CD4-positive, alpha-beta T cell (primary cell): Measurements from ENCODE around the gene ADGRD1. TPM values are rescaled to one million over a fixed set of nuclear protein-coding genes. Genes with fewer than 3 reads are reported as not detected.

Source experiments
- ATAC-seq: fragments of 200-7000 bp; cut with Tn5 transposase; one replicate; pipeline ENCODE4 v1.10.0; 2022; ENCODE audit warnings: mild to moderate bottlenecking; ENCODE audit not compliant: poor library complexity
- CTCF ChIA-PET: fragments of 350-600 bp; sonication (Branson Sonifier 250); formaldehyde crosslinking; loops from one replicate; lab custom pipeline; 2021; ENCODE audit warnings: antibody characterized with exemption, inconsistent platforms; lab: Charles Lee
- POLR2A ChIA-PET: fragments of 350-600 bp; sonication (Branson Sonifier 250); formaldehyde crosslinking; loops from one replicate; lab custom pipeline; 2021; ENCODE audit warnings: antibody characterized with exemption, inconsistent platforms; lab: Charles Lee
- DNase-seq, 14 experiments: peaks; one replicate each; pipeline ENCODE4 v3.0.0-alpha.2; 2013 to 2020; ENCODE audit warnings: mixed read lengths in 2 of 14
- H3K27ac ChIP-seq, 2 donors: one replicate each; pipeline versions ENCODE4 v1.5.1 to v1.7.0; 2013; ENCODE audit warnings: low read length in 2 of 2, low read depth in 1 of 2, mild to moderate bottlenecking in 1 of 2
- H3K27me3 ChIP-seq, 2 experiments: 1 replicate in 1 of 2; 2 replicates in 1 of 2; pipeline versions ENCODE4 v1.6.1 to v1.7.0; 2013; ENCODE audit warnings: low read length in 2 of 2, control low read depth in 1 of 2, mild to moderate bottlenecking in 1 of 2, moderate library complexity in 1 of 2; ENCODE audit not compliant: insufficient read depth in 2 of 2, control insufficient read depth in 1 of 2
- H3K36me3 ChIP-seq: one replicate; pipeline ENCODE4 v1.6.1; 2013; ENCODE audit warnings: low read length, control low read depth; ENCODE audit not compliant: insufficient read depth
- H3K4me1 ChIP-seq: one replicate; pipeline ENCODE4 v1.6.1; 2013; ENCODE audit warnings: low read length, control low read depth; ENCODE audit not compliant: insufficient read depth
- H3K4me3 ChIP-seq: one replicate; pipeline ENCODE4 v1.5.1; 2013; ENCODE audit warnings: mild to moderate bottlenecking, low read length, moderate library complexity
- H3K9me3 ChIP-seq, 2 experiments: 1 replicate in 1 of 2; 2 replicates in 1 of 2; pipeline versions ENCODE4 v1.6.1 to v1.7.0; 2013; ENCODE audit warnings: low read length in 2 of 2, mild to moderate bottlenecking in 2 of 2, control low read depth in 1 of 2, moderate library complexity in 1 of 2; ENCODE audit not compliant: control insufficient read depth in 1 of 2, insufficient read depth in 1 of 2
- H3K27ac Mint-ChIP-seq: one replicate; pipeline ENCODE4 v1.8.0; 2020; ENCODE audit warnings: mixed read lengths
- H3K27me3 Mint-ChIP-seq: one replicate; pipeline ENCODE4 v1.8.0; 2021; ENCODE audit warnings: mixed read lengths
- H3K36me3 Mint-ChIP-seq: one replicate; pipeline ENCODE4 v1.8.0; 2021; ENCODE audit warnings: low read depth, mixed read lengths
- H3K4me1 Mint-ChIP-seq: one replicate; pipeline ENCODE4 v1.8.0; 2021; ENCODE audit warnings: low read depth, mixed read lengths
- H3K4me3 Mint-ChIP-seq: one replicate; pipeline ENCODE4 v1.8.0; 2020; ENCODE audit warnings: mild to moderate bottlenecking, mixed read lengths
- H3K9me3 Mint-ChIP-seq: one replicate; pipeline ENCODE4 v1.8.0; 2020; ENCODE audit warnings: mixed read lengths
- CTCF ChIP-seq: fragments of 200-600 bp; IDR thresholded peaks from one replicate; pipeline ENCODE4 v1.8.0; 2022; ENCODE audit warnings: antibody characterized with exemption, mild to moderate bottlenecking
- intact Hi-C, 2 experiments: fragments of 100-400 bp; cut with DNase I in 1 of 2; cut with micrococcal nuclease in 1 of 2; formaldehyde crosslinking; loops; one replicate each; pipeline versions ENCODE4 v1.15.1 to v1.9.0; 2023 to 2025; cut with DNase I, micrococcal nuclease
- total RNA-seq, 174 experiments: library from RNA in 2 of 174; stranded (reverse) in 2 of 174; gene quantifications; one replicate each; pipeline ENCODE4 v1.2.3 and lab custom pipeline; 2021 to 2026

The ADGRD1 gene
- total RNA-seq, 2 experiments from 2014 or later: 0.22 TPM; not detected in 1

- no peaks in the 10 kb centered on the region for H3K36me3 Mint-ChIP-seq
- no peak for TF ChIP-seq CTCF
- Histone ChIP-seq H3K9me3 (peaks cover 0 to 17% of the 10 kb centered on the region in 2 experiments), H3K4me1 (no peaks in the 10 kb centered on the region), H3K4me3 (no peak overlapping the region), H3K27me3 (no peaks in the 10 kb centered on the region), H3K27ac (no peak overlapping the region), H3K36me3 (no peaks in the 10 kb centered on the region)
- ATAC-seq (no peak), DNase-seq (no peak)
- intact Hi-C loops: no loop called here
- POLR2A ChIA-PET: no interaction called here
- no peaks in the 10 kb centered on the region for H3K4me1 Mint-ChIP-seq
- CTCF ChIA-PET: no interaction called here
- H3K4me3 Mint-ChIP-seq: no peak overlapping the region
- H3K9me3 Mint-ChIP-seq: no peaks in the 10 kb centered on the region
- H3K27ac Mint-ChIP-seq: no peak overlapping the region
- H3K27me3 Mint-ChIP-seq: peaks cover 5% of the 10 kb centered on the region
These were observed 46.3 kb downstream of the ADGRD1 start for GRCh38 chr12:131000000-131000486.

- ATAC-seq (no peak), DNase-seq (no peak)
- no peak for TF ChIP-seq CTCF
- Mint-ChIP-seq H3K27ac (no peak overlapping the region), H3K36me3 (no peaks in the 10 kb centered on the region), H3K9me3 (no peaks in the 10 kb centered on the region), H3K27me3 (peaks cover 5% of the 10 kb centered on the region), H3K4me3 (no peak overlapping the region), H3K4me1 (no peaks in the 10 kb centered on the region)
- Histone ChIP-seq H3K9me3 (peaks cover 0 to 16% of the 10 kb centered on the region in 2 experiments), H3K4me3 (no peak overlapping the region), H3K27me3 (no peaks in the 10 kb centered on the region), H3K27ac (no peak overlapping the region), H3K4me1 (no peaks in the 10 kb centered on the region), H3K36me3 (no peaks in the 10 kb centered on the region)
- intact Hi-C loops: no loop called here
- POLR2A ChIA-PET: no interaction called here
- CTCF ChIA-PET: interaction anchor here (1.0 kb wide), 1 partner anchor 29 kb away, joined by 5 read pairs; no protein-coding TSS in a partner anchor
These were observed 47.8 kb downstream of the ADGRD1 start for GRCh38 chr12:131001493-131001892.

GRCh38 chr12:131002216-131002631, 48.5 kb downstream of the ADGRD1 start:
- Mint-ChIP-seq H3K36me3 (no peaks in the 10 kb centered on the region), H3K27me3 (peaks cover 5% of the 10 kb centered on the region), H3K27ac (no peak overlapping the region), H3K9me3 (no peaks in the 10 kb centered on the region), H3K4me1 (no peaks in the 10 kb centered on the region), H3K4me3 (no peak overlapping the region)
- POLR2A ChIA-PET: no interaction called here
- no peak overlapping the region for H3K4me3 ChIP-seq
- intact Hi-C loops: no loop called here
- TF ChIP-seq CTCF: no peak
- CTCF ChIA-PET: no interaction called here
- H3K9me3 ChIP-seq: peaks cover 0 to 16% of the 10 kb centered on the region in 2 experiments
- H3K36me3 ChIP-seq: no peaks in the 10 kb centered on the region
- no peak for ATAC-seq
- no peak overlapping the region for H3K27ac ChIP-seq
- no peak for DNase-seq
- no peaks in the 10 kb centered on the region for H3K27me3 ChIP-seq
- H3K4me1 ChIP-seq: no peaks in the 10 kb centered on the region
